Hepatocyte (in vitro differentiated cells): ENCODE results near the gene C1QTNF3.

Experiments
- CTCF ChIP-seq: fragments of 200-600 bp; sonication (generic); IDR thresholded peaks from 2 replicates; pipeline ENCODE4 v1.5.1; 2016; ENCODE audit warnings: antibody characterized with exemption, mild to moderate bottlenecking; ENCODE audit not compliant: poor library complexity
- EZH2 ChIP-seq: fragments of 200-600 bp; sonication (generic); IDR thresholded peaks from 2 replicates; pipeline ENCODE4 v1.6.1; 2016; ENCODE audit warnings: antibody characterized with exemption, mild to moderate bottlenecking, borderline replicate concordance
- EZH2phosphoT487 ChIP-seq: fragments of 200-600 bp; sonication (generic); IDR thresholded peaks from one replicate; pipeline ENCODE4 v1.6.1; 2018; ENCODE audit warnings: antibody characterized with exemption, mild to moderate bottlenecking, low read depth, moderate library complexity; ENCODE audit not compliant: unreplicated experiment, severe bottlenecking

- TF ChIP-seq CTCF (no peak), EZH2 (no peak), EZH2phosphoT487 (no peak)
These were observed 11.0 kb downstream of the C1QTNF3 start for GRCh38 chr5:34031966-34032365.
